Fibroblast of lung (primary cell): ENCODE data around the gene ALG5.

Experiments
- EZH2 ChIP-seq: IDR thresholded peaks from 2 replicates; pipeline ENCODE4 v1.5.1; 2012; ENCODE audit warnings: low read length, control low read depth, mild to moderate bottlenecking; ENCODE audit errors: missing control alignments
- TF ChIP-seq, protein P1 (sequence below), 2 donors: IDR thresholded peaks in 1 of 2; conservative IDR thresholded peaks in 1 of 2; 1 replicate in 1 of 2; 2 replicates in 1 of 2; pipeline ENCODE4 v1.5.1; 2011 to 2012; ENCODE audit warnings: low read length in 2 of 2, control low read depth in 1 of 2, inconsistent platforms in 1 of 2, low read depth in 1 of 2, mild to moderate bottlenecking in 1 of 2

DNA sequence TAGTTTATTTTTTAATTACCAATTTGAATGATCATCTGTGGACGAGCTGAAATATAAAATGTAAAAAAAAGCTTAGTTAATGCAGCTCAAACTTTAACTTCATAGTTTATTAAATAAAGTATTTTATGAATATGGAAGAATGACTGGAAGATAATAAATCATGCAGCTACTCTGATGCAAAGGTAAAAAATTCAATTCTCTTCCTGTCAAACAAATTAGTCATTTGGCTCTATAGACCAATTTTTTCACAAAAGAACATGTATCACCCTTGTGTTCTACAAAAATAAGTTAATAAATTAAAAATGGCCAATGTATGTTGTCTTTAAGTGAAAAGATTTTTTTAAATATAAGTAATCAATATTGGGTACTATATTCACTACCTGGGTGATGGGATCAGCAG, 27.6 kb upstream of the ALG5 start:
- TF ChIP-seq, protein P1, sequence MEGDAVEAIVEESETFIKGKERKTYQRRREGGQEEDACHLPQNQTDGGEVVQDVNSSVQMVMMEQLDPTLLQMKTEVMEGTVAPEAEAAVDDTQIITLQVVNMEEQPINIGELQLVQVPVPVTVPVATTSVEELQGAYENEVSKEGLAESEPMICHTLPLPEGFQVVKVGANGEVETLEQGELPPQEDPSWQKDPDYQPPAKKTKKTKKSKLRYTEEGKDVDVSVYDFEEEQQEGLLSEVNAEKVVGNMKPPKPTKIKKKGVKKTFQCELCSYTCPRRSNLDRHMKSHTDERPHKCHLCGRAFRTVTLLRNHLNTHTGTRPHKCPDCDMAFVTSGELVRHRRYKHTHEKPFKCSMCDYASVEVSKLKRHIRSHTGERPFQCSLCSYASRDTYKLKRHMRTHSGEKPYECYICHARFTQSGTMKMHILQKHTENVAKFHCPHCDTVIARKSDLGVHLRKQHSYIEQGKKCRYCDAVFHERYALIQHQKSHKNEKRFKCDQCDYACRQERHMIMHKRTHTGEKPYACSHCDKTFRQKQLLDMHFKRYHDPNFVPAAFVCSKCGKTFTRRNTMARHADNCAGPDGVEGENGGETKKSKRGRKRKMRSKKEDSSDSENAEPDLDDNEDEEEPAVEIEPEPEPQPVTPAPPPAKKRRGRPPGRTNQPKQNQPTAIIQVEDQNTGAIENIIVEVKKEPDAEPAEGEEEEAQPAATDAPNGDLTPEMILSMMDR (conservative IDR thresholded peaks at IDR 0.05 in 1 of 2, IDR thresholded peaks at IDR 0.05 in 1 of 2; ENCODE audit: low read depth in 1 of 2, low read length in 2 of 2), result no peak
- TF ChIP-seq EZH2, result no peak
